ENCODE measurements around the gene ARHGAP27.
"Not testable (repeated sequence)": the region's sequence is repeated elsewhere in the genome, so short reads cannot be mapped to it uniquely, and the experiment has no call there.

The ARHGAP27 gene

GRCh38 chr17:45432405-45433158 lies at the start of gene ARHGAP27:
Gene ARHGAP27, minus strand, starts transcription at chr17:45432870. Its CDS starts 2,591 bp downstream, at chr17:45430279.
- peak; percentile 42 to 56 for DNase-seq

GRCh38 chr17:45482317-45482716 lies 49.6 kb upstream of the ARHGAP27 start:
- DNase-seq: not testable (repeated sequence)

GRCh38 chr17:45475436-45475835 lies 42.8 kb upstream of the ARHGAP27 start:
- DNase-seq: not testable (repeated sequence)

GRCh38 chr17:45472249-45472648 lies 39.6 kb upstream of the ARHGAP27 start:
- DNase-seq: not testable (repeated sequence)

GRCh38 chr17:45469204-45469563 lies 36.5 kb upstream of the ARHGAP27 start:
- DNase-seq: not testable (repeated sequence)

- not testable (repeated sequence) for DNase-seq
These were observed 35.9 kb upstream of the ARHGAP27 start for GRCh38 chr17:45468293-45469203.

- peak in 1 of 2 experiments; percentile 11 for DNase-seq
These were observed 29.1 kb upstream of the ARHGAP27 start for GRCh38 chr17:45461524-45462327.

- DNase-seq: not testable (repeated sequence)
These were observed 27.8 kb upstream of the ARHGAP27 start for GRCh38 chr17:45460422-45460821.

GRCh38 chr17:45454341-45454740 lies 21.7 kb upstream of the ARHGAP27 start:
- not testable (repeated sequence) for DNase-seq

GRCh38 chr17:45453731-45454130 lies 21.1 kb upstream of the ARHGAP27 start:
- not testable (repeated sequence) for DNase-seq

GRCh38 chr17:45453225-45453534 lies 20.5 kb upstream of the ARHGAP27 start:
- not testable (repeated sequence) for DNase-seq

- DNase-seq: not testable (repeated sequence)
These were observed 19.9 kb upstream of the ARHGAP27 start for GRCh38 chr17:45452329-45453224.

- not testable (repeated sequence) for DNase-seq
These were observed 19.0 kb upstream of the ARHGAP27 start for GRCh38 chr17:45451660-45452059.

- DNase-seq: no peak
These were observed 18.5 kb upstream of the ARHGAP27 start for GRCh38 chr17:45451131-45451530.

GRCh38 chr17:45449708-45450329 lies 17.1 kb upstream of the ARHGAP27 start:
- DNase-seq: not testable (repeated sequence)

- DNase-seq: not testable (repeated sequence)
These were observed 16.6 kb upstream of the ARHGAP27 start for GRCh38 chr17:45449260-45449659.

GRCh38 chr17:45448483-45448882 lies 15.8 kb upstream of the ARHGAP27 start:
- DNase-seq: not testable (repeated sequence)

GRCh38 chr17:45448066-45448465 lies 15.4 kb upstream of the ARHGAP27 start:
- DNase-seq: not testable (repeated sequence)

GRCh38 chr17:45447650-45448049 lies 15.0 kb upstream of the ARHGAP27 start:
- DNase-seq: not testable (repeated sequence)

- DNase-seq: not testable (repeated sequence)
These were observed 14.4 kb upstream of the ARHGAP27 start for GRCh38 chr17:45446872-45447625.
